OCI-LY1 (cell line): Measurements from ENCODE around the gene HMGB4.

Experiments
- H2AFZ ChIP-seq: fragments of 200-600 bp; sonication (generic), shearing (Covaris generic); 2 replicates; pipeline ENCODE4 v1.6.0; 2014; ENCODE audit warnings: antibody characterized with exemption, mild to moderate bottlenecking, low read length
- H3F3A ChIP-seq: fragments of 200-600 bp; sonication (generic), shearing (Covaris generic); 2 replicates; pipeline ENCODE4 v1.6.0; 2014; ENCODE audit warnings: mild to moderate bottlenecking, antibody characterized with exemption, low read length, moderate library complexity; ENCODE audit not compliant: insufficient read depth
- H3K27ac ChIP-seq: fragments of 200-600 bp; sonication (generic); 2 replicates; pipeline ENCODE4 v1.5.1; 2014; ENCODE audit warnings: low read length, mixed run types, mild to moderate bottlenecking, low read depth; ENCODE audit not compliant: poor library complexity, severe bottlenecking
- H3K27me3 ChIP-seq: fragments of 200-600 bp; sonication (generic); 2 replicates; pipeline ENCODE4 v1.6.0; 2014; ENCODE audit warnings: antibody characterized with exemption, mild to moderate bottlenecking, low read length, moderate library complexity; ENCODE audit not compliant: insufficient read depth
- H3K36me3 ChIP-seq: fragments of 200-600 bp; sonication (generic); 2 replicates; pipeline ENCODE4 v1.6.1; 2014; ENCODE audit warnings: mild to moderate bottlenecking, antibody characterized with exemption, low read length, moderate library complexity, mixed read lengths; ENCODE audit not compliant: insufficient read depth
- H3K4me1 ChIP-seq: fragments of 200-600 bp; sonication (generic); 2 replicates; pipeline ENCODE4 v1.5.1; 2014; ENCODE audit warnings: mild to moderate bottlenecking, low read length, moderate library complexity; ENCODE audit not compliant: insufficient read depth, severe bottlenecking
- H3K4me2 ChIP-seq: fragments of 200-600 bp; sonication (generic), shearing (Covaris generic); 2 replicates; pipeline ENCODE4 v1.6.1; 2014; ENCODE audit warnings: low read length
- H3K4me3 ChIP-seq: fragments of 200-600 bp; sonication (generic); 2 replicates; pipeline ENCODE4 v1.5.1; 2014; ENCODE audit warnings: low read length, low read depth, mild to moderate bottlenecking, mixed read lengths; ENCODE audit not compliant: poor library complexity, severe bottlenecking
- H3K79me2 ChIP-seq: fragments of 200-600 bp; shearing (Covaris generic); 2 replicates; pipeline ENCODE4 v1.6.1; 2016; ENCODE audit warnings: mixed run types, low read length, mixed read lengths; ENCODE audit not compliant: insufficient read depth
- H3K9ac ChIP-seq: fragments of 200-600 bp; sonication (generic), shearing (Covaris generic); 2 replicates; pipeline ENCODE4 v1.6.1; 2014; ENCODE audit warnings: mild to moderate bottlenecking, low read length, mixed read lengths
- H3K9me2 ChIP-seq: fragments of 200-600 bp; sonication (generic), shearing (Covaris generic); 2 replicates; pipeline ENCODE4 v1.6.1; 2014; ENCODE audit warnings: low read depth, mild to moderate bottlenecking, low read length, mixed read lengths
- H3K9me3 ChIP-seq: fragments of 200-600 bp; shearing (Covaris generic); 2 replicates; pipeline ENCODE4 v1.6.1; 2014; ENCODE audit warnings: low read length, mixed read lengths
- H4K20me1 ChIP-seq: fragments of 200-600 bp; sonication (generic), shearing (Covaris generic); 2 replicates; pipeline ENCODE4 v1.6.0; 2016; ENCODE audit warnings: mild to moderate bottlenecking, low read length; ENCODE audit not compliant: insufficient read depth
- CTCF ChIP-seq: fragments of 200-600 bp; sonication (generic), shearing (Covaris generic); IDR thresholded peaks from 2 replicates; pipeline ENCODE4 v1.5.1; 2017; ENCODE audit warnings: mild to moderate bottlenecking, antibody characterized with exemption, low read length, moderate library complexity, mixed read lengths
- EZH2 ChIP-seq: fragments of 200-600 bp; sonication (generic), shearing (Covaris generic); IDR thresholded peaks from 2 replicates; pipeline ENCODE4 v1.8.0; 2017; ENCODE audit warnings: borderline replicate concordance, mixed run types, mild to moderate bottlenecking, antibody characterized with exemption, low read length, moderate library complexity, mixed read lengths

The HMGB4 gene

DNA sequence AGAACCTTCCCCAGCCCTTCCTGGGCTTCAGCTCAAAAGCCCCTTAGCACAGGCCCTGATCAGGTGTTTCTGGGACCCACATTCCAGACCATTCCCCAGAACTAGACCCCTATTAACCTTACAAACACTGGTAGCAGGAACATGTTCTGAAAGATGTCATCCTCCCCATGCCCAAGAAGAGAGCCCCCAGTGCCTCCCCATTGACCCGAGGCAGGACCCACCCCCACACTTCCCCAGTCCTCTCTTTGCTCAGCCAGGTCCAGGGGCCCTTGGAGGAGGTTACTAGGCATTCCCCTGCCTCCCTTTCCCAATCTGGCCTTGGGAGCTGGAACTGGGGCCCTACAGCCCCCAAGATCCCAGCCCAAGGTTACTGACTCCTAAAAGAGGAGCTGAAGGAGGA, 38.9 kb upstream of the HMGB4 start:
- H3K9me2 ChIP-seq = no peaks in the 10 kb centered on the region
- no peak overlapping the region for H3K4me2 ChIP-seq
- no peaks in the 10 kb centered on the region for H4K20me1 ChIP-seq
- H3F3A ChIP-seq = no peaks in the 10 kb centered on the region
- H2AFZ ChIP-seq = no peak overlapping the region
- TF ChIP-seq CTCF (no peak), EZH2 (no peak)
- H3K27me3 ChIP-seq = no peaks in the 10 kb centered on the region
- H3K79me2 ChIP-seq = no peaks in the 10 kb centered on the region
- no peak overlapping the region for H3K4me3 ChIP-seq
- H3K4me1 ChIP-seq = no peaks in the 10 kb centered on the region
- H3K27ac ChIP-seq = no peak overlapping the region
- no peaks in the 10 kb centered on the region for H3K36me3 ChIP-seq
- no peaks in the 10 kb centered on the region for H3K9me3 ChIP-seq
- H3K9ac ChIP-seq = no peak overlapping the region

DNA sequence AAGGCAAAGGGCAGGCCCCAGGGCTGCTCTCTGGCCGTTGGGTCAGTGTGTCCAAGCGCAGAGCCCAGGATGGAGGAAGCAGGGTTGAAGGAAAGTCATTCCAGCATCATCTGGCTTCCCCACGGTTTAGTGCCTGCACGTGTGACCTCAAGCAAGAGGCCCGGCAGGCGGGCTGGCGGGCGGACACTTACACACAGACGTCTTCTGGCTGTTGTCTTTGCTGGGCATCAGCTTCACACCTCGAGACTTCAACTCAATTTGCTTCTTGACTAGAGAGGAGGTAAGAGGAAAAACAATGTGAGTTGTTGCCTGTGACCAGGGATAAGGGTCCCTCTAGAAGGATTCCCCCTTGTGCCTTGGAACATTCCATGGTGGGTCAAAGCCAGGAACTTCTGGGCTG, 38.4 kb upstream of the HMGB4 start:
- Histone ChIP-seq H3K27me3 (no peaks in the 10 kb centered on the region), H3K9me2 (no peaks in the 10 kb centered on the region), H2AFZ (no peak overlapping the region), H3F3A (no peaks in the 10 kb centered on the region), H3K79me2 (no peaks in the 10 kb centered on the region), H3K9ac (no peak overlapping the region), H3K4me2 (no peak overlapping the region), H3K36me3 (no peaks in the 10 kb centered on the region), H3K27ac (no peak overlapping the region), H3K9me3 (no peaks in the 10 kb centered on the region), H4K20me1 (no peaks in the 10 kb centered on the region), H3K4me3 (no peak overlapping the region), H3K4me1 (no peaks in the 10 kb centered on the region)
- TF ChIP-seq CTCF = no peak
- no peak for TF ChIP-seq EZH2

GRCh38 chr1:33826311-33826710, 37.6 kb upstream of the HMGB4 start:
- Histone ChIP-seq H3K27ac (no peak overlapping the region), H3F3A (no peaks in the 10 kb centered on the region), H3K4me1 (no peaks in the 10 kb centered on the region), H3K9ac (no peak overlapping the region), H3K4me3 (no peak overlapping the region), H3K79me2 (no peaks in the 10 kb centered on the region), H3K36me3 (no peaks in the 10 kb centered on the region), H4K20me1 (no peaks in the 10 kb centered on the region), H3K27me3 (no peaks in the 10 kb centered on the region), H2AFZ (no peak overlapping the region), H3K9me3 (no peaks in the 10 kb centered on the region), H3K9me2 (no peaks in the 10 kb centered on the region), H3K4me2 (no peak overlapping the region)
- TF ChIP-seq CTCF (no peak), EZH2 (no peak)
